K562 (cell line): Measurements from ENCODE around the gene NXPH4. TPM values are rescaled to one million over a fixed set of nuclear protein-coding genes. Genes with fewer than 3 reads are reported as not detected.

Experiments used
- ELF4 ChIP-seq: fragments of 450-650 bp; formaldehyde crosslinking; IDR thresholded peaks from 2 replicates; pipeline ENCODE4 v1.4.0; 2022; ENCODE audit warnings: missing genetic modification characterization
- KDM2B ChIP-seq: fragments of 250-450 bp; sonication (Bioruptor Pico); IDR thresholded peaks from 2 replicates; pipeline ENCODE4 v1.8.0; 2021; ENCODE audit warnings: mild to moderate bottlenecking, moderate library complexity
- PTRF ChIP-seq: fragments of 450-650 bp; IDR thresholded peaks from 2 replicates; pipeline ENCODE4 v1.6.1; 2016; ENCODE audit warnings: mild to moderate bottlenecking, missing genetic modification characterization, missing compliant biosample characterization
- RB1 ChIP-seq: fragments of 450-650 bp; IDR thresholded peaks from 2 replicates; pipeline ENCODE4 v1.6.1; 2017; ENCODE audit warnings: low read depth, mild to moderate bottlenecking
- TEAD1 ChIP-seq, 2 experiments: fragments of 450-650 bp in 1 of 2; sonication (generic) in 1 of 2; formaldehyde crosslinking; IDR thresholded peaks; 2 replicates each; pipeline versions ENCODE4 v1.4.0 to v1.8.0; 2020 to 2022; ENCODE audit warnings: mild to moderate bottlenecking in 2 of 2, missing genetic modification reagents in 1 of 2
- TFAM ChIP-seq: fragments of 250-450 bp; sonication (Bioruptor Pico); conservative IDR thresholded peaks from 2 replicates; pipeline ENCODE4 v1.5.0; 2021; ENCODE audit warnings: mild to moderate bottlenecking, moderate library complexity
- ZNF133 ChIP-seq: fragments of 250-450 bp; sonication (Bioruptor Pico); IDR thresholded peaks from 2 replicates; pipeline ENCODE4 v1.4.0; 2020; ENCODE audit warnings: mild to moderate bottlenecking
- ZNF518B ChIP-seq: fragments of 250-450 bp; sonication (Bioruptor Pico); IDR thresholded peaks from 2 replicates; pipeline ENCODE4 v1.5.0; 2021; ENCODE audit warnings: mild to moderate bottlenecking, moderate library complexity
- ZNF584 ChIP-seq: fragments of 200-800 bp; sonication (Bioruptor generic); IDR thresholded peaks from 2 replicates; pipeline ENCODE4 v1.6.1; 2016; ENCODE audit warnings: low read depth, mild to moderate bottlenecking, missing genetic modification characterization, missing compliant biosample characterization
- ZNF766 ChIP-seq: fragments of 200-800 bp; sonication (Bioruptor generic); conservative IDR thresholded peaks from 2 replicates; pipeline ENCODE4 v1.6.1; 2016; ENCODE audit warnings: missing genetic modification characterization, missing compliant biosample characterization
- polyA plus RNA-seq, 8 experiments: library from polyadenylated mRNA; depleted of rRNA in 4 of 8; stranded (reverse) in 5 of 8; unstranded in 3 of 8; fragments of >200 nt; fragmentation: Nextera tagmentation in 2 of 8; fragmentation: Illumina TruSeq in 1 of 8; extraction: Ambion mirVana in 2 of 8; extraction: Trizol in 1 of 8; gene quantifications; 2 replicates each; pipeline versions ENCODE4 v1.2.1 to v1.2.3, GENCODE V29; 2011 to 2014; ENCODE audit warnings: inconsistent platforms in 1 of 8, missing spikeins in 1 of 8
- total RNA-seq, 7 experiments: library from RNA; depleted of rRNA in 6 of 7; stranded (reverse); fragments of >200 nt in 6 of 7; fragmentation: Illumina TruSeq in 2 of 7; extraction: Trizol in 2 of 7; gene quantifications; 2 replicates each; pipeline versions ENCODE4 v1.2.1 to v1.2.3, GENCODE V29; 2011 to 2021; ENCODE audit warnings: low replicate concordance in 1 of 7
- TF ChIP-seq, protein P1 (sequence below): sonication (generic); formaldehyde crosslinking; IDR thresholded peaks from 2 replicates; pipeline ENCODE4 v1.8.0; 2023; ENCODE audit warnings: missing genetic modification reagents, mild to moderate bottlenecking, borderline replicate concordance
- TF ChIP-seq, protein P2 (sequence below): sonication (generic); formaldehyde crosslinking; IDR thresholded peaks from 2 replicates; pipeline ENCODE4 v1.9.0; 2022; ENCODE audit warnings: mild to moderate bottlenecking, missing genetic modification reagents

Gene NXPH4
- total and polyA plus RNA-seq, 9 of the 15 experiments (the other 6 are each of a cell fraction or from before 2014, with no cell fraction given) = 0.49 to 2.7 (median 1.1) TPM; not detected in 4

DNA sequence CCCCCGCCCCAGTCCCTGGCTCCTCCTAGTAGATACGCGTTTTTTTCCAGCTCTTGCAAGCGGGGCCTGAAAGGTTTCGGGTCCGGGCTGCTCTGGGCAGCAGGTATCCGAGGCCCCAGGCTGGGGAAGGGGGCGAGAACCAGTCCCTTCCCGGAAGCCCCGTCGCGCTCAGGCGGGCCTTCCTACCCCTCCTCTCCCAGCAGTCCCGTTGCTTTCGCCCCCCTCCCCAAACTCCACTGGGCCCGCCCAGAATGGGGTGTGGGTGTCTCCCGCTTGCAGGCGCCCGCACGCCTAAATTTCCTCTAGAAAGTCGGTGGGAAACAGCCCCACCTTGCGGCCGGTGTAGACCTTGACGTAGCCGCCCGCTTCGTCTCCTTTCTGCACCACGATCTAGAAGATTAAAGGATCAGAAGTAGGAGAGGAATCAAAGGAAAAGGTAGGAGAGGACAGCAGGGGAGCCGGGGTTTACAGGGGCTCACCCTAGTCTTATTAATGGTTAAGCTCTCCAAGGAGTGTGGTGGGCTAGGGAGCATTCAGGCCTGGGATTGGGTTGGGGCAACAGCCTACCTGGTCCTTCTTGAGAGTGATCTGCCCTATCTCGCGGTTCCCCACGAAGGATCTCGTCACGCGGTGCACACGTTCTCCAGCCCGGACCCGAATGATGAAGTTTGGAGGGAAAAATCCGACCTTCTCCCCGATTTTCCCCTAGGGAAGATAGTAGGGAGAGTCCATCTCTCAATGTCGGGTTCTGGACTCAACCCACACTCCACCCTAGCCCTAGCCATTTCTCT lies 27.1 kb downstream of the NXPH4 start (continued):
- TF ChIP-seq, protein P1, sequence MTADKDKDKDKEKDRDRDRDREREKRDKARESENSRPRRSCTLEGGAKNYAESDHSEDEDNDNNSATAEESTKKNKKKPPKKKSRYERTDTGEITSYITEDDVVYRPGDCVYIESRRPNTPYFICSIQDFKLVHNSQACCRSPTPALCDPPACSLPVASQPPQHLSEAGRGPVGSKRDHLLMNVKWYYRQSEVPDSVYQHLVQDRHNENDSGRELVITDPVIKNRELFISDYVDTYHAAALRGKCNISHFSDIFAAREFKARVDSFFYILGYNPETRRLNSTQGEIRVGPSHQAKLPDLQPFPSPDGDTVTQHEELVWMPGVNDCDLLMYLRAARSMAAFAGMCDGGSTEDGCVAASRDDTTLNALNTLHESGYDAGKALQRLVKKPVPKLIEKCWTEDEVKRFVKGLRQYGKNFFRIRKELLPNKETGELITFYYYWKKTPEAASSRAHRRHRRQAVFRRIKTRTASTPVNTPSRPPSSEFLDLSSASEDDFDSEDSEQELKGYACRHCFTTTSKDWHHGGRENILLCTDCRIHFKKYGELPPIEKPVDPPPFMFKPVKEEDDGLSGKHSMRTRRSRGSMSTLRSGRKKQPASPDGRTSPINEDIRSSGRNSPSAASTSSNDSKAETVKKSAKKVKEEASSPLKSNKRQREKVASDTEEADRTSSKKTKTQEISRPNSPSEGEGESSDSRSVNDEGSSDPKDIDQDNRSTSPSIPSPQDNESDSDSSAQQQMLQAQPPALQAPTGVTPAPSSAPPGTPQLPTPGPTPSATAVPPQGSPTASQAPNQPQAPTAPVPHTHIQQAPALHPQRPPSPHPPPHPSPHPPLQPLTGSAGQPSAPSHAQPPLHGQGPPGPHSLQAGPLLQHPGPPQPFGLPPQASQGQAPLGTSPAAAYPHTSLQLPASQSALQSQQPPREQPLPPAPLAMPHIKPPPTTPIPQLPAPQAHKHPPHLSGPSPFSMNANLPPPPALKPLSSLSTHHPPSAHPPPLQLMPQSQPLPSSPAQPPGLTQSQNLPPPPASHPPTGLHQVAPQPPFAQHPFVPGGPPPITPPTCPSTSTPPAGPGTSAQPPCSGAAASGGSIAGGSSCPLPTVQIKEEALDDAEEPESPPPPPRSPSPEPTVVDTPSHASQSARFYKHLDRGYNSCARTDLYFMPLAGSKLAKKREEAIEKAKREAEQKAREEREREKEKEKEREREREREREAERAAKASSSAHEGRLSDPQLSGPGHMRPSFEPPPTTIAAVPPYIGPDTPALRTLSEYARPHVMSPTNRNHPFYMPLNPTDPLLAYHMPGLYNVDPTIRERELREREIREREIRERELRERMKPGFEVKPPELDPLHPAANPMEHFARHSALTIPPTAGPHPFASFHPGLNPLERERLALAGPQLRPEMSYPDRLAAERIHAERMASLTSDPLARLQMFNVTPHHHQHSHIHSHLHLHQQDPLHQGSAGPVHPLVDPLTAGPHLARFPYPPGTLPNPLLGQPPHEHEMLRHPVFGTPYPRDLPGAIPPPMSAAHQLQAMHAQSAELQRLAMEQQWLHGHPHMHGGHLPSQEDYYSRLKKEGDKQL (CRISPR knock-in tag) = no peak
- TF ChIP-seq ZNF518B (CRISPR knock-in tag) = no peak
- TF ChIP-seq PTRF (tag) = no peak
- TF ChIP-seq, protein P2, sequence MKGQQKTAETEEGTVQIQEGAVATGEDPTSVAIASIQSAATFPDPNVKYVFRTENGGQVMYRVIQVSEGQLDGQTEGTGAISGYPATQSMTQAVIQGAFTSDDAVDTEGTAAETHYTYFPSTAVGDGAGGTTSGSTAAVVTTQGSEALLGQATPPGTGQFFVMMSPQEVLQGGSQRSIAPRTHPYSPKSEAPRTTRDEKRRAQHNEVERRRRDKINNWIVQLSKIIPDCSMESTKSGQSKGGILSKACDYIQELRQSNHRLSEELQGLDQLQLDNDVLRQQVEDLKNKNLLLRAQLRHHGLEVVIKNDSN (CRISPR knock-in tag) = no peak
- peak; percentile 62; the same call in 1 of the 2 replicates for TF ChIP-seq KDM2B (CRISPR knock-in tag)
- TF ChIP-seq ZNF766 (CRISPR knock-in tag) = no peak
- no peak for TF ChIP-seq ZNF584 (CRISPR knock-in tag)
- no peak for TF ChIP-seq ZNF133 (CRISPR knock-in tag)
- 0 out of 4 replicates have a peak, but pooled peaks of 1 of the 2 experiments have one; percentile 30 for TF ChIP-seq TEAD1 (CRISPR knock-in tag; IDR thresholded peaks at IDR 0.05)
- TF ChIP-seq ELF4 (CRISPR knock-in tag) = no peak
- peak; percentile 42; the same call in 1 of the 2 replicates for TF ChIP-seq RB1
- no peak for TF ChIP-seq TFAM
